Osteoblast (primary cell): ENCODE data around the gene SLCO1A2. TPM values are rescaled to one million over a fixed set of nuclear protein-coding genes. Genes with fewer than 3 reads are reported as not detected.

Experiments
- DNase-seq: peaks from one replicate; pipeline ENCODE4 v3.0.0; 2011; ENCODE audit warnings: low spot score, mixed read lengths; ENCODE audit not compliant: insufficient read length; ENCODE audit errors: missing footprints
- H2AFZ ChIP-seq: 2 replicates; pipeline ENCODE4 v1.6.0; 2011; ENCODE audit warnings: mild to moderate bottlenecking, low read length
- H3K27ac ChIP-seq: 2 replicates; pipeline ENCODE4 v1.5.1; 2011; ENCODE audit warnings: mild to moderate bottlenecking, low read depth, low read length, moderate library complexity
- H3K27me3 ChIP-seq: 2 replicates; pipeline ENCODE4 v1.6.0; 2012; ENCODE audit warnings: mild to moderate bottlenecking, control low read depth, inconsistent platforms, low read length, moderate library complexity; ENCODE audit not compliant: insufficient read depth
- H3K36me3 ChIP-seq: 2 replicates; pipeline ENCODE4 v1.5.1; 2011; ENCODE audit warnings: mild to moderate bottlenecking, low read length, control low read depth, moderate library complexity; ENCODE audit not compliant: insufficient read depth
- H3K4me1 ChIP-seq: 2 replicates; pipeline ENCODE4 v1.5.1; 2011; ENCODE audit warnings: mild to moderate bottlenecking, low read length, control low read depth, moderate library complexity; ENCODE audit not compliant: insufficient read depth
- H3K4me2 ChIP-seq: 2 replicates; pipeline ENCODE4 v1.6.0; 2011; ENCODE audit warnings: mild to moderate bottlenecking, low read length; ENCODE audit not compliant: insufficient read depth
- H3K4me3 ChIP-seq: fragments of 200-600 bp; sonication (generic); 3 replicates; pipeline ENCODE4 v1.5.1; 2012; ENCODE audit warnings: mild to moderate bottlenecking, low read length, inconsistent platforms; ENCODE audit not compliant: insufficient read depth
- H3K79me2 ChIP-seq: 2 replicates; pipeline ENCODE4 v1.6.0; 2012; ENCODE audit warnings: mild to moderate bottlenecking, low read length, control low read depth, inconsistent platforms; ENCODE audit not compliant: insufficient read depth
- H3K9me3 ChIP-seq: 2 replicates; pipeline ENCODE4 v1.5.1; 2011; ENCODE audit warnings: low read depth, low read length, control low read depth
- H4K20me1 ChIP-seq: 2 replicates; pipeline ENCODE4 v1.6.0; 2012; ENCODE audit warnings: mild to moderate bottlenecking, low read length, control low read depth; ENCODE audit not compliant: insufficient read depth
- CTCF ChIP-seq: IDR thresholded peaks from 2 replicates; pipeline ENCODE4 v1.5.1; 2011; ENCODE audit warnings: mild to moderate bottlenecking, low read depth, low read length, moderate library complexity; ENCODE audit errors: extremely low read depth
- total RNA-seq: library from RNA; depleted of rRNA; stranded (reverse); fragments of >200 nt; gene quantifications from 2 replicates; pipeline ENCODE4 v1.2.3, GENCODE V29; 2012

SLCO1A2 gene
- total RNA-seq, 1 donor: not detected

GRCh38 chr12:21296348-21296747, 38.4 kb downstream of the SLCO1A2 start:
- Histone ChIP-seq H3K9me3 (no peaks in the 10 kb centered on the region), H3K4me2 (peak overlapping the region; percentile 14), H3K4me3 (no peak overlapping the region), H3K27ac (no peak overlapping the region), H3K36me3 (no peaks in the 10 kb centered on the region), H2AFZ (peak overlapping the region; percentile 74), H3K27me3 (no peaks in the 10 kb centered on the region), H3K4me1 (no peaks in the 10 kb centered on the region), H3K79me2 (no peaks in the 10 kb centered on the region), H4K20me1 (no peaks in the 10 kb centered on the region)
- DNase-seq: no peak
- TF ChIP-seq CTCF: no peak

- H2AFZ ChIP-seq: no peak overlapping the region
- no peaks in the 10 kb centered on the region for H3K79me2 ChIP-seq
- DNase-seq: no peak
- no peaks in the 10 kb centered on the region for H3K36me3 ChIP-seq
- no peaks in the 10 kb centered on the region for H4K20me1 ChIP-seq
- no peaks in the 10 kb centered on the region for H3K4me1 ChIP-seq
- H3K27ac ChIP-seq: no peak overlapping the region
- no peak for TF ChIP-seq CTCF
- no peak overlapping the region for H3K4me2 ChIP-seq
- H3K4me3 ChIP-seq: no peak overlapping the region
- H3K27me3 ChIP-seq: no peaks in the 10 kb centered on the region
- H3K9me3 ChIP-seq: no peaks in the 10 kb centered on the region
Measured at GRCh38 chr12:21294176-21294575, 40.5 kb downstream of the SLCO1A2 start.

DNA sequence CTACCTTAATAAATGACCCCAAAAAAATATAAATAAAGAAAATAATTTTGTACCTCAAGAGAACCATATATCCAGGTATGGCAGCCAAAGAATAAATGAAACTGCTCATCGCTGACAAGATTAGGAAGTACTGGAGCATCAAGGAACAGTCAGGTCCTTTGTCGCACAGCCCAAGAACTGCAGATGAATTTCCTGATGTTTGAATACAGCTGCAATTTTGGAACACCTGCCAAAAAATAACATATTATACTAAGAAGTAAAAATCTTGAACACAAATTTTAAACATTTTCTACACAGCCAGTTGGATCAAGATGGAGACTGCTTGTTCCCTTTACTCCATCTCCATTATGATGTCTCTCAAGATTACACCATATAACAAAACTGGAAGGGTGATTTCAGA, 42.6 kb downstream of the SLCO1A2 start:
- no peaks in the 10 kb centered on the region for H3K79me2 ChIP-seq
- H3K36me3 ChIP-seq: no peaks in the 10 kb centered on the region
- no peaks in the 10 kb centered on the region for H3K9me3 ChIP-seq
- no peak overlapping the region for H2AFZ ChIP-seq
- H3K27ac ChIP-seq: no peak overlapping the region
- no peak overlapping the region for H3K4me3 ChIP-seq
- DNase-seq: no peak
- no peaks in the 10 kb centered on the region for H4K20me1 ChIP-seq
- no peak overlapping the region for H3K4me2 ChIP-seq
- H3K4me1 ChIP-seq: no peaks in the 10 kb centered on the region
- H3K27me3 ChIP-seq: no peaks in the 10 kb centered on the region
- no peak for TF ChIP-seq CTCF

GRCh38 chr12:21289698-21290097, 45.0 kb downstream of the SLCO1A2 start:
- Histone ChIP-seq H3K9me3 (no peaks in the 10 kb centered on the region), H3K4me1 (no peaks in the 10 kb centered on the region), H3K27ac (no peak overlapping the region), H3K4me2 (no peak overlapping the region), H4K20me1 (no peaks in the 10 kb centered on the region), H3K79me2 (no peaks in the 10 kb centered on the region), H3K4me3 (no peak overlapping the region), H3K27me3 (no peaks in the 10 kb centered on the region), H2AFZ (no peak overlapping the region), H3K36me3 (no peaks in the 10 kb centered on the region)
- DNase-seq: no peak
- TF ChIP-seq CTCF: no peak
